Inferior parietal cortex (tissue), 1 donor: ENCODE data around the gene B4GAT1.
"Not testable (repeated sequence)": the region's sequence is repeated elsewhere in the genome, so short reads cannot be mapped to it uniquely, and the experiment has no call there.

Experiments
- DNase-seq: peaks from one replicate; pipeline ENCODE4 v3.0.0-alpha.2; 2016; ENCODE audit errors: extremely low spot score

The B4GAT1 gene

DNA sequence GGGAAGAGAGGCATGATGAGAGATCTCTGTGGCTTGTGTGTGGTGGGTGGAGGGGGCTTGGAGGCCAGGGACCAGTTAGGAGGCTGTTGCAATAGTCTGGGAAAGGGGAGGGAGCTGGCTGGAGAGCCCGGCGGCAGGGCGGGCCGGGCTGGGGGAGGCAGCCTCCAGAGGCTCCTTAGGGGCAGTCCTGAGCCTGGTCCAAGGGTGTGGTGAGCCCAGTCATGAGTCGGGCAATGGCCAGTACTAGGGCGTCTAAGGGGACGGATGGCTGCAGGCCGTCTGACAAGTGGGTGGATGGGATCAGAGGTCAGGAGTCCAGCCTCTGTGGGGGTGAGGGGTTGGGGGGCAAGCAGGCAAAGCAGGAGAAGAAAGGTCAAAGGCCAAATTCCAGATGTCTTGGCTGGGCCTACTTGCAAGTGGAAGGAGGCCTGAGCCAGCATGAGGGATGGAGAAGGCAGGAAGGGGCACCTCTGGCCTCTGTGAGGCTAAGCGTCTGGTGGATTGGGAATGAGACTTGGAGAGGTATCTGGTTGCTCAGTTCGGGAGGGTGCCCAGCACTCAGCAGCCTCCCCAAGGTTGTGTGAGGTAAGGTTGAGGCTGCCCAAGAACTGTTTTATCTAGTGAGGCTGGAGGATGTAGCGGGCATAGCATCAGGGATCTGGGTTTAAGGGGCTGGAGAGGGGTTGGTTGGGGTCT lies 24.5 kb downstream of the B4GAT1 start:
- no peak for DNase-seq

DNA sequence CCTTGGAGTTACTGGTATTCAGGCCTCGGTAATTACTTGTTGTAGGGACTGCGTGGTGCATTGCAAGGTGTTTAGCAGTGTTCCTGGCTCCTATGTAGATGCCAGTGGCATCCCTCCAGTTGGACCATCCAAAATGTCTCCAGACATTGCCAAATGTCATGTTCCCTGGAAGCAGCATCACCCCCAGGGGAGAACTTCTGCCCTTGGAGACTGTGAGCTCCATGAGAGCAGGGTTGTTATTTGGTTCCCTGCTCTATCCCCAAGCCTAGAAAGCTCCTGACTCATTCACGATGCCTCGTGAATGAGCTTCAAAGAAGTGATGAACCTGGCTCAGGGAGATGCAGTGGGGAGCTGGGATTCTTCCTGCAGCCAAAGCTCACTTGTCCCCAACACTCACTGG lies 25.8 kb downstream of the B4GAT1 start:
- no peak for DNase-seq

DNA sequence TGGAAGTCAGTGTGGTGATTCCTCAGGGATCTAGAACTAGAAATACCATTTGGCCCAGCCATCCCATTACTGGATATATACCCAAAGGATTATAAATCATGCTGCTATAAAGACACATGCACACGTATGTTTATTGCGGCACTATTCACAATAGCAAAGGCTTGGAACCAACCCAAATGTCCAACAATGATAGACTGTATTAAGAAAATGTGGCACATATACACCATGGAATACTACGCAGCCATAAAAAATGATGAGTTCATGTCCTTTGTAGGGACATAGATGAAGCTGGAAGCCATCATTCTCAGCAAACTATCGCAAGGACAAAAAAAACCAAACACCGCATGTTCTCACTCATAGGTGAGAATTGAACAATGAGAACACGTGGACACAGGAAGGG lies 26.7 kb downstream of the B4GAT1 start:
- not testable (repeated sequence) for DNase-seq

DNA sequence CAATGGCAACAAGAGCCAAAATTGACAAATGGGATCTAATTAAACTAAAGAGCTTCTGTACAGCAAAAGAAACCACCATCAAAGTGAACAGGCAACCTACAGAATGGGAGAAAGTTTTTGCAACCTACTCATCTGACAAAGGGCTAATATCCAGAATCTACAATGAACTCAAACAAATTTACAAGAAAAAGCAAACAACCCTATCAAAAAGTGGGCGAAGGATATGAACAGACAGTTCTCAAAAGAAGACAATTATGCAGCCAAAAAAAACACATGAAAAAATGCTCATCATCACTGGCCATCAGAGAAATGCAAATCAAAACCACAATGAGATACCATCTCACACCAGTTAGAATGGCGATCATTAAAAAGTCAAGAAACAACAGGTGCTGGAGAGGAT lies 27.1 kb downstream of the B4GAT1 start:
- DNase-seq, result not testable (repeated sequence)

DNA sequence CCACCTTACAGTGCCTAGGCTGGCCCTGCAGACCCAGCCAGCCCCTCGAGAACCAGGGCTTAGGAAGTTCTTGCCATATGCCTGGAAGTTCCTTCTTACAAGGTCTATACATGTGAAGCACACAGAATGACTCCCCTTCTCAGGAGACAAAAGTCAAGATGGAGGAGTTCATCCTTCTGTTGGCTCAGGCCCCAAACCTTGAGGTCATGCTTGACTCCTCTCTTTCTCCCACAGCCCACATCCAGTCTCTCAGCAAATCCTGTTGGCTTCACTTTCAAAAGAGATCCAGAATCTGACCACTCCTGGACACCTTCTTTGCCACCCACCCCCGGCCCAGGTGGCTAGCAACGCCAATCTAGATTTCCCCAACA lies 28.8 kb downstream of the B4GAT1 start:
- DNase-seq, result no peak

DNA sequence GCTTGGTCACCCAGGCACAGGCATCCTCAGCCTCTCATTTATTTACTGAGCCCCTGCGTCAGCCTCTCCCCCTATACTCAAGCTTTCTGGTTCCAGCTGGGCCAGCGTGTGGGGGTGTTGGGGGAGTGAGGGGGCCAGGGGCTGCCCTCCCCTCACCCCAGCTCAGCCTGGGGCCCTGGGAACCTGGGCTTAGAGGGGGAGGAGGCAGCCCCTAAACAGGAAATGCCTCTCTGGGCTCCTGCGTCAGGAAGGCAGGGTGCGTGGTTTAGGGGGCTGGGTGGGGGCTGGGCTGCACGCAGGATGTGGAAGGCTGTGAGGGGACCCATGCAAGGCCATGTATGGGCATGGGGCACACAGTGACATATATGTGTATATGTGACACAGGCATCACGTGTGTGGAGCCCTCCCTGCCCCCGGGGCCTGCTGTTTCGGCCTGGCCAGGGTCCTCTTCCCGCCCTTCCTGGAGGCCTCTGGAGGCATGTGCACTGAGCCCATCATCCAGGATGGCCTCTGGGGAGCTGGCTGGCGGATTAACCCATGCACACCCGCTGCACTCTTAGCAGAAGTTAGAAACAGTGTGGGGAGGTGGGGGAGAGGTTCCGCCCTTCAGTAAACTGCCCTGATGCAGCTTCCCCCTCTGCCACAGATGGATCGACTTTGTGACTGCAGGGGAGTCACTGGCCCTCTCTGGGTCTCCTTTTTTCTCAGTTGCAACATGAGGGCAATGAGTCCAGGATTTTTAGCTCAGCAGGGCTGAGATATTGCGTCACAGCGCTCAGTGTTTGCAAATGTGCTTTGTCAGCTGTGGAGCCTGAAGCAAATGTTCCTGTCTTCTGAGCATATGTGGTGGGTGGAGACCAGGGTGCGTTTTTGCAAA lies 29.5 kb downstream of the B4GAT1 start:
- DNase-seq, result no peak

DNA sequence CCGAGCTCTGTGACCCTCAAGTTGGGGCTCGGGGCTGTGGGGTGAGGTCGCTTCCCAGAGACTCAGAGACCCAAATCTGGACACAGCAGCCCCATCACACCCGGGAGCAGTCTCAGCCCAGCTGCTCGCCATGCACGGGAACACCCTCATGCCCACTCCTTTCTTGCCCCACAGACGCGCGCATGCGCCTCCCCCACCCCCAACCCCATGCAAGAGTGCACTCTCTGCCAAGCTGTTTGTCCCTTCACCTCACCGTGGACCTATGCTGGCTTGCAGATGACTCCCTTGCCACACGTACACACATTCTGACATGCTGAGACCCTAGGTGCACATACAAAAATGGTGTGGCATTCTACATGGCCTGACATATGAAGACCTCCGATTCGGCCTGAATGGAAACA lies 30.1 kb downstream of the B4GAT1 start:
- no peak for DNase-seq

DNA sequence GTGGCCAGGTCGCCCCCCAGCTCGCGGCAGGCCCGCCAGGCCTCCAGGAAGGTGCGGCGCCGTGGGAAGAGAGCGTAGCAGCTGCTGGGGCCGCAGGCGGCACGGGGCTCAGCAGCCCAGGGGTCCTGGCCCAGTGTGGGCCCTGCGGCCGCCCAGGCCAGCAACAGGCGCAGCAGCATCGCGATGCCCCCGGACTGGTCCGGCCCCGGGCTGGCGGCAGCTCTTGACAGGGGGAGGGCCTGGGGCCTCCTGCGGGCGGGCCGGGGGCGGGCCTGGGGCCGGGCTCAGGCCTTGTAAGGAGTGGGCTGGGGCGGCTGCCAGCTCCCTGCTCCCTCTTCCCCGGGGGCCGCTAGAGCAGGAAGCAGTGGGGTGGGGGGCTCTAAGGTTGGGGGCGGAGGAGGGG lies 30.6 kb downstream of the B4GAT1 start, which contains the start of gene CD248:
Gene CD248 (minus strand): TSS at position 196 of the 403 bp plus-strand sequence. CDS start 17 bp downstream, at position 179.
- no peak for DNase-seq

DNA sequence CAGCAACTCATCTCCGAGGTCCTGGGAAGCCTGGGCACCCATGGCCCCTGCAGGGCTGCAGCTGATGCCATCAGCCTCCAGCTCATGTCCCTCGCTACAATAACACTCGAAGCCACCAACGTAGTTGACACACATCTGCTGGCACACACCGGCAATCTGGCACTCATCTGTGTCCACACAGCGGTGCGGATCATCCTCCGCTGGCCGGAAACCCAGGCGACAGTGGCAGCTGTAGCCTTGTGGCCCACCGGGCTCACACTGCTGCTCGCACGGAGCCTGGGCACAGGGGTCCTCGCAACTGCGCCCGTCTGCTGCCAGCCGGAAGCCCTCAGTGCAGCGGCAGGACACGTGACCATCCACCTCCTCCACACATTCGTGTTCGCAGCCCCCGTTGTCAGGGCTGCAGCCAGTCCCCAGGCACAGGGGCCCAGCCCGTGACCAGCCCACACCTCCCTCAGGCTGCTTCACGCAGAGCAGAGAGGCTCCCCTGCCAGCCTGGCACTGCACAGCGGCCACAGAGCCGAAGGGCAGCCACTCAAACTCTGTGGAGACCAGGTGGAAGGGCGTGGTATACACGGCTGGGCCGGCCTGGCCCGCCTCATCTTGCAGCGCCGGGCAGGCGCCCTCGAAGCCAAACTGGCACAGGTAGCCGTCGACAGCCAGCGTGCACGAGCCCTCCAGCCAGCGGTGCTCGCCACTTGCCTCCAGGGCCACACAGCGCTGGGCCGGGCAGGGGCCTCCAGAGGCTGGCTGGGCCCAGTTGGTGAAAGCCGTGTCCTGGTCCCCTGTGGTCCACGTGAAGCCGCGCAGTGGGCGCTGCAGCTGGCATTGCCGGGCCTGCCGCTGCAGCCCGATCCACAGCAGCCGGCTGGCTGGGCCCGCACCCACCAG lies 31.3 kb downstream of the B4GAT1 start:
- no peak for DNase-seq

DNA sequence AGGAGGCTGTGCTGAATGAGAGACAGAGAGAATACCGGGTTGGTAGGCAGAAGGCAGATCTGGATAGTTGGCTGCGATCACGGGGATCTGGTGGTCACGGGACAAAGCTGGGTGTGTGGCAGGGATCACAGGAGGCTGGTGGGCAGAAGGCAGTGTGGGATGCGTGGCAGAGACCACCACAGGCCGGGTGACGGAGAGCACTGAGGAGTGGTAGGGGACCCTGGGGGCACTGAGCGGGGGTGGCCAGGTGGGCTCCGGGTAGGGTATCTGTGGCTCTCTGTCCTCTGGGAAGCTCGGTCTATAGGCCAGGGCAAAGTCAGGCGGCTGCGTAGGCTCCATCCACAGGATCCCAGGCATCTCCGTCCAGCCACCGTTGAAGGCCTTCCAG lies 31.9 kb downstream of the B4GAT1 start:
- no peak for DNase-seq

DNA sequence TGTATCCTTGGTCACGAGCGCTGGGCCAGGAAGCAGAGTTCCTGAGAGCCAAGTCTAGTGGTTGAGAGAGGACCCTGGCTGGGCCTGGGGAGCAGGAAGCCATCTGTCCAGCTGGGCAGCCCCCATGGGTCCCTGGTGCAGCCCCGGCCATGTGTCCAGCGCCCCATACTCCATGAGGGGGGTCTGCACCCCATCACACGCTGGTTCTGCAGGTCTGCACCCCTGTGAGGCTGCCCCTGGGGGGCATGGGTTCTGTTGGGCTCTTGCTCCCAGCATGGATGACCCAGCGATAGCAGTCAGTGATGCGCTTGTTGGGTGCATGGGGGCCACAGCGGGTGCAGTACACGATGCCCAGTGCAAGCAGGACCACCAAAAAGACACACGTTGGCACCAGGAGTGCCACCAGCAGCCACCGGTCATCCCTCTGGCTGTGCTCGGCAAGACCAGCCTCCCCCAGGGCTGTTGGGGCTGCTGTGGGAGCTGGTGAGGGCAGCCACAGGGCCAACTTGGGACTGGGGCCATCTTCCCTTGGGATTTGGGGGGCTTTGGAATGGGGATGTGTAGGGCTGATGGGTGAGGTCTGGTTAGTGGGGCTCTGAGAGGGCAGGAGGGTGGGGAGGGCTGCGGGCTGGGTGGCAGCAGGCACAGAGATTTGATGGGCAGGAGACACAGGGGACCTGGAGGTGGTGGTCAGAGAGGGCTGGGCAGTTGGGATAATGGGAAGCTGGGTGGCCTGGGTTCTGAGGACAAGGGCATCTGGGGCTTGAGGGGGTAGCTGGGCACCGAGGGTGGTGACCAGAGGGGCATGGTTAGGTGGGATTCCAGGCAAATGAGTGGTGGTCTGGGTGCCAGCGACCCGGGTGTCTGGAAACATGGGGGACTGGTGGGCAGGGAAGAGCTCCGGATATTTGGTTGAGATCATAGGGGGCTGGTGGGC lies 32.6 kb downstream of the B4GAT1 start:
- DNase-seq, result no peak

DNA sequence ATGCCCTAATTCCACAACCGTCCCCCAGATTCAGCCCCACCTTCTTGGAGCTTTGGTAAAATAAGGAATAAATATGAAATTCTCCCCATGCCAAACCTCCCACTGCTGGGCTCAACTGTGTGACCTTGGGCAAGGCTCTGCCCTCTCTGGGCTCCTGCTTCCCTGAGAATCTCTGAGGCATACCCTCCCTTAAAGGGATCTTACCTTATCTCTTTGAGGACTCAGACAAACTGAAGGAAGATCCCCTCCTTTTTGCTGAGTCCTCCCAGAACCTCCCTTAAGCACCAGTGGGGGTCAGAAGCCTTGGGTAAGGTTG lies 33.3 kb downstream of the B4GAT1 start:
- no peak for DNase-seq

DNA sequence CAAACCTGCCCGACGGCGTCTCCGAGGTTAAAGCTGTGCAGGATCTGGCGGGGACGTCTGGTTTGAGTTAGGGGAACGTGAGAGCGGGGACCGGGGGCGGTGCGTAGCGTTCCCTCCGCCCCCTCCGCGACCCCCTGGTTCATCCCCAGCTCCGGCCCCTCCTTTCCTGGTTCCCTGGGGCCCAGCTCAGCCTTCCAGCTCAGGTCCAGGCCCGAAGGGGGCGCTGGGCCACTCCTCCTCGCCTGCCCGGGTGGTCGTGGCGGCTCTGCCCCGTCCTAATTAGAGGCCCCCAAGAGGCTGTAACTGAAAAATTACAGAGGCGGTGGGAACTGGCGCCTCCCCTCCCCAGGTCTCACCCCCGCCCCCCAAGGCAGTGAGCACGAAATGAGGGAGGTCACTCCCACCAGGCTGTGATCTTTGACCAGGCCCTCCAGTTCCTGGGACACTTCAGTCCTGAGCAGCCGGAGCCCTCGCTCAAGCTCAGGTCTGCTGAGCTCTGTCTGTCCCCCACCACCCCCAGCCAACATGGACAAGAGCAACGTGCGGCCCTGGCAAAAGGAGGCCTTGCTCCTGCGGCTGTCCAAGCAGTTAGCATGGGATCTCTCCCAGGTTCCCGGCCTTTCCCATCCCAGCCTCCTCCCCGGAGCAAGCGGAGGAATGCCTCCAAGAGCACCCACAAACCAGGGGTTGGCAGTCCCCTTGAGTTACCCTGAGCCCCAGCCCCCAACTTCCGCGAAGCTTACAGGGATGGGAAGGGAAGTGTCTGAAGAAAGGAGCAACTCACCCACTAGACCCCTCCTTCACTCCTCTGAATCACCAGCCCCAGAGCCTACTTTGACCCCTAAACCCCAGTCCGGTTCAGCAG lies 33.9 kb downstream of the B4GAT1 start:
- no peak for DNase-seq

DNA sequence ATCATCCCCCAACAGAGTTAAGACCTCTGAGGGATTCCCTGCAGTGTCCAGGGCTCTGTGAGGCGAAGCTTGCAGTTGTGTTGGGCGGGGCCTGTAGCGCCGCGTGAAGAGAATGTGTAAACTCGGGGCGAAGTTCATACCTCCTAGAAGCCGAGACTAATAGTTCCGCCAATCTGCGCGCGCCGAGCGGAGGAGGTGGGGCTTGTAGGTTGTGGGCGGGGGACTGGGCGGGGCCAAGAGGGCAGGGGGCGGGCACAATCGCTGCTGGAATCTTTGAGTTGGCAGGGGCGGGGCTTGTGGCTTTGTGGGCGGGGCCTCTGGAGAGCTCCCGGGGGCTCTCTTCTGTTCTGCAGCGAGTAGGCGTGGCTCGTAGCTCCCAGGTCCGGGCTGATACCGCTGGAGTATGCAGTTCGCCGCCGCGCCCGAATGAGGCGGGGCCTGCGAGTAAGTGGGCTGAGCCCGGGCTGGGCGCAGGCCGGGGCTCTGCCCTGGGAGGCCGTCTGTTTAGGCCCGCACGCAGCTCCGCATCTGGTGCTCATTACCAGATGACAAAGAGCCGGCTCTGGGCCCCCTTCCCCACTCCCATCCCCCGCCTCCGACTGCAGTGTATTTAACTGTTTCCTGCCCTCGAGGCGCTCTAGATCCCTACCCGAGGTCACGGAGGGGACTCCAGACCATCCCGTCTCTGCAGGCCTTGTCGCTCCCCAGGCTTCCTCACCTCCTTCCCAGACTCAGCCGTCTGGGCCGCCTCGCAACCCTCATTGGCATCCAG lies 34.7 kb downstream of the B4GAT1 start:
- DNase-seq, result peak; percentile 86

DNA sequence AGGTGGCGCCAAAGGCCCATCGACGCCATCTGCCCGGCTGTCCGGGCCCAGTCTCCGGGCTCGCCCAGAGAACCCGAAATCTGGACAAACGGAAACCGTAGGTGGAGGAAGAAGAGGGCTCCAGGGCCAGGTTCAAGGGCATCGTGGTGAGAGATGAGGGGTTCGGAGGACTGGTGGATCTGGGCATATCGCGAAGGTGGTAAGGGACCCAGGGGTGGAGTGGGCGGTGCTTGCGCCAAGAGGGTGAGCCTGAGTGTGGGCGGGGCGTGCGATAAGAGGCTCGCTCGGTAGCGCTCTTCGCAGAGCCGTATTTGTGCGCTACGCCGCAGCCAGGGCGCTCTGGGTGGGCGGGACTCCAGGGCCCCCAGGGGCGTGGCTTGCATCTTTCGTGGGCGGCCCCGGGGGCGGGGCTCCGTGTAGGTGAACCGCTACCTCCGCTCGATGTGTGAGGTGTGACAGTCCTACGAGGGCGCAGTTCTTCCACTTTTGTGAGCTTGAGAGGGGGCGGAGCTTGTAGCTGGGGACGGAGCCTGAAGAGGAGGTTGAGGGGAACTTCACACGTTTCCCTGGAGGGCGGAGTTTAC lies 35.4 kb downstream of the B4GAT1 start:
- DNase-seq, result peak; percentile 78

DNA sequence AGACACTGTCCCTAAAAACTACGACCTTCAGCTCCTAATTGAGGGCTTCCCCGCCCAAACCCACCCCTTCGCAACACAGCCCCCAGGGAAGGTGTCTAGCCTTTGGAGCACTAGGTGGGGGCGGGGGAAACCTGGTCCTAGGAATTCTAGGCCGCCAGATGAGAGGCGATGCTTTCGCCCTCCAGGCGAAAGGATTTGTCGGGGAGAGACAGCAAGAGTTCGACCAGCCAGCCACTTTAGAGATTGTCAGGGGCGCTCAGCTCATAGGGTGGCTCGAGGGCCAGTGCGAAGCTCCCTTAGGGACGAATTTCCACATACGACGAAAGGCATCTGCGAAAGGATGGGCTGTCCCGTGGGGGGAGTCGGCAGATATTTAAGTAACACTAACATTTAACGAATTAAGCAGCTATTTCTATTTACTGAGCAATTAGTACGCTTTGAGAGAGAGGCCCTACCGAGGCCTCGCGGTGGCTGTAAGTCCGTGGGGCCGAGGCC lies 35.9 kb downstream of the B4GAT1 start:
- no peak for DNase-seq

DNA sequence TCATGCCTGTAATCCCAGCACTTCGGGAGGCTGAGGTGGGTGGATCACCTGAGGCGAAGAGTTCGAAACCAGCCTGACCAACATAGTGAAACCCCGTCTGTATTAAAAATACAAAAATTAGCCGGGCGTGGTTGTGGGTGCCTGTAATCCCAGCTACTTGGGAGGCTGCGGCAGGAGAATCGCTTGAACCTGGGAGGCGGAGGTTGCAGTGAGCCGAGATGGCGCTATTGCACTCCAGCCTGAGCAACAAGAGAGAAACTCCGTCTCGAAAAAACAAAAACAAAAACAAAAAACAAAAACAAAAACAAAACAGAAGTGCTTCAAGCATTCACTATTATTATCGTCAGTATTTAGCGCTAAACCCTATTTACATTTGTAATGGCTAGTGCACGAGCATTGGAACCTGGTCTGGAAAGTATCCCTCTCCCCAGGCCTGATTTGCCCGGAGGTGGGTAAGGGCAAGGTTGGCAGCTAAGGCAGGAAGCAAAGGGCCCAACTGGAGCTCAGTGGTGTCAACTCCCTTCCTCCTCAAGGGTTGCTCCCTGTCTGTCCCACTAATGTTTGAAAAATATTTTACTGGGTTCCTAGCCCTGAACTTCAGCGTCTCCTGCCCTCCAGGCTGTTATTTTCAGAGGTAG lies 36.5 kb downstream of the B4GAT1 start:
- DNase-seq, result not testable (repeated sequence)

DNA sequence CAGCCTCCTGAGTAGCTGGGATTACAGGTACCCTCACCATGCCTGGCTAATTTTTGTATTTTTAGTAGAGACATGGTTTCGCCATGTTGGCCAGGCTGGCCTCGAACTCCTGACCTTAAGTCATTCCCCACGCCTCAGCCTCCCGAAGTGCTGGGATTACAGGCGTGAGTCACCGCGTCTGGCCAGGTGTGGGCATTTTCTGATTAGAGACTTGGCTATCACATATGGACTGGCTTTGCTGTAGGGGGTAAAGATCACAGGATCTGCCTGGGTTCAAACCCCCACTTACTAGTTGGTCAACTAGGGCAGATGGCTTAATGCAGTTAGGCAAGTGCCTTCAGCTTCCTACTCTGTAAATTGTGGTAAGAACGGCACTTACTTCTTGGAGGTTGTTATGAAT lies 37.1 kb downstream of the B4GAT1 start:
- no peak for DNase-seq
